Stimulated activated CD4-positive, alpha-beta T cell treated with anti-CD3 and anti-CD28 coated beads, TNF-alpha, amount 100 ng/mL, for 1 hour (primary cell): ENCODE data around the gene CREBRF.
"Not testable (repeated sequence)": the region's sequence is repeated elsewhere in the genome, so short reads cannot be mapped to it uniquely, and the experiment has no call there.

Experiments used
- DNase-seq, 3 donors: peaks; one replicate each; pipeline ENCODE4 v3.0.0-alpha.2; 2020; ENCODE audit warnings: low read depth in 3 of 3, low spot score in 1 of 3

Gene CREBRF

DNA sequence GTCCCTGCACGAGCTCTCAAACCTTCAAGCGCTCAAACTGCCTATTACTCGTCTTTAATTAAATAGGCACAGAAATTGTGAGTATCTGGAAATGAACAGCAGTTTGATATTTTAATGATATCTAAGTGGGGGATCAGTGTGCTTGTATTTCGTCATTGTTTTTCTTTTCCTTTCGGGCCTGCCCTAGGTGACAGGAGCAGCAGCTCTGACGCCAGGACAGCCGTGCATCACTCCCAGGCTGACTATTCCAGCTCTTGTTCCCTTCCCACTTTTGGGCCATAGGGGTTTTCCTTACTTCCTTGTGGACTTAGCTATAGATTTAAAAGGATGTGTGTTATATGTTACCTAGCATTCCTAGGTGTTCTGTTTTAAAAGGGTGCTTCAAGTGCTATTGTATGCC, 97.7 kb downstream of the CREBRF start:
- DNase-seq: no peak

DNA sequence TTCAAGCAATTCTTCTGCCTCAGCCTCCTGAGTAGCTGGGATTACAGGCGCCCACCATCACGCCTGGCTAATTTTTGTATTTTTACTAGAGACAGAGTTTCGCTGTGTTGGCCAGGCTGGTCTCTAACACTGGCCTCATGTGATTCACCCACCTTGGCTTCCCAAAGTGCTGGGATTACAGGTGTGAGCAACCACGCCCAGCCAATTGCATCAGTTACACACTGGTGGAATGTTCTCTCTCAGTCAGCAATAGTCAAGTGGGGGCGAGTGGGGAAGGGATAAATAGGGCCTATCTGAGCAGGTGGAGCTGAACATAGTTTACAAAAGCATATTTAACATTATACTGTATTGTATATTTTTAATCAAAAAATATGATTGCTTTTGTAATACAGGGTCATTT, 98.5 kb downstream of the CREBRF start:
- DNase-seq: not testable (repeated sequence)

GRCh38 chr5:173155912-173156311, 99.8 kb downstream of the CREBRF start:
- DNase-seq: no peak

DNA sequence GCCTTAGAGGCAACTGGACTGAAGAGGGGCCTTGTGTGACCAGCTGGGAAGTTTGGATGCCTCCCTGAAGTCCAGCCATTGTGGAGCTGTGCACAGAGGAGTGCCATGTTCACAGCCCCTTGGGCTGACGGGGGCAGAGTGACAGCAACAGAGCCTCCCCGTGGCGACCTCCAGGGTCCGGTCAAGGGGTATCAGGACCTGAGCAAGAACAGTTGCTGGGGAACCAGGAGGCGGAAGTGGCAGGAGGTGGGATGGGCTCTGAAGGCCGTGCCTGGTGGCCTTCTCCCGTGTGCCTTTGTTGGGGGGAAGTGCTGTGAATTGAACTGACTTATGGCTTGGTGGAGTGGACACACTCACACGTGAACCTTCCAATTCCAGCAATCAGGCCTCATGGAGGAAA, 102.2 kb downstream of the CREBRF start:
- no peak for DNase-seq

DNA sequence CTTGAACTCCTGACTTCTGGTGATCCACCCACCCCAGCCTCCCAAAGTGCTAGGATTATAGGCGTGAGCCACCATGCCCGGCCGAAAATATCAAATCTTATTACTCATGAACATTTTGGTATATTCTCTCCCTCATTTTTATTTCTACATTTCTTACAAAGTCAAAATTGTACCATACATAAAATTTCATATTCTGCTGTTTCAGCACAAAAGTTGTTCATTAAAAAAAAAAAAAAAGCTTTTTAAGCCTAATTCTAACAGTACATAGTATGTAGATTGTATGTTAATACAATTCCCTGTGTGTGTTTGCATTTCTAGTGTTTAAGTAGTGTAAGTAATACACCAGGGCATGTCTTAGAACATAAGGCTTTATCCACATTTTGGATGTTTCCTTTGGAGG, 103.1 kb downstream of the CREBRF start:
- DNase-seq: no peak

GRCh38 chr5:173161148-173161547, 105.0 kb downstream of the CREBRF start:
- DNase-seq: no peak

DNA sequence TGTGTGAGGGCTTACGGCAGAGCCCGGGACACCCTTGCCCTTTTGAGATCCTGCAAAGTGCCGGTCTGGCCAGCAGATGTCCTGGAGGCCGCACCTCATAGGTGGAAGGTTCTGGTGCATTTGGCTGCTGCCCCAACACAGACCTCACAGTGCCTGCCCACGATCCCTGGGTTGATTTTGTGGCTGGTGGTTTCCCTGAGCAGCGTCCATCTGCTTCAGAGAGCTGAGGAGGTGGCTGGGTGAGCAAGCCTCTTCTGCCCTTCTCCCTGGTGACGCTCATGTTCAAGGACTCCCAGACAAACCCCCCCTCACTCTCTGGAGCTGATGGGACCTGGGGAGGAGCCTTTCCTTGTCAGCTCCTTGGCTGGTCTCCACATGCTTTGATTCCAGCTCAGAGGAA, 107.1 kb downstream of the CREBRF start:
- no peak for DNase-seq

DNA sequence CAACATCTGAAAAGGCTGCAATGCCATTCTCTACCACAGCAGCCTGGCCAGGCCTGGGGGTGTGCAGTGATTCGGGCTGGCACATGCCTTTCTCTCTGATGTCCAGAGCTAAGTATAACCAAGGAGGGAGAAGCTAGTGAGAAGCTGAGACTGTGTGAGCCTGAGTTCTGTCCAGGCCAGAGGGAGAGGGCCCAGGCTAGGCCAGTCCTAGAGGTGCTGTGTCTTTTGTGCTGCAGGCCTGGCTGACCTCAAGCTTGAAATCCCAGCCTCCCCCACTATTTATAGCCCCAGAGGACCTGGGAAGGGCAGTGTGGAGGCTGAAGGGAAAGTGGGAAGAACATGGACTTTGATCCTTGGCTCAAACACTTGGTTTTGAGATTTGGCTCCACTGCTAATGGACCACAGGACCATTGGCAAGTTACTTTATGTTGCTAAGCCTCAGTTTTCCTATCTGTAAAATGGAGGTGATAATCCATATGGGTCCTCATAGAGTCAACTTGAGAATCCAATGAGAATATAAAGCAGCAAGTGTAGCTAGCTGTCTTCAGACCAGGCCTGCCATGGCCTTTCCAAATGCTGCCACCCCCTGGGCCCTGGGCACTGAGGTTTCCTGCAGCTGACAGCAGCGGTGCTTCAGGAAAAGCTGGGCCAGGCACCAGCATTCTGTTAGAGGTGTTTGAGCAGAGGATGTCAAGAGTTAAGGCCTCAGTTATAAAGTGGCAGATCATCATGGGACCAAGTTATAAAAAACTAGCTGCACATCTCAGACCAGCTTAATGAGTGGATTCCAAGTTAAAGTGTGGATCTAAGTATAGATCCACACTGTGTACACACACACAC, 109.2 kb downstream of the CREBRF start:
- DNase-seq: no peak

- DNase-seq: no peak
These were observed 116.0 kb downstream of the CREBRF start for GRCh38 chr5:173172166-173172565.

- DNase-seq: no peak
These were observed 119.4 kb downstream of the CREBRF start for GRCh38 chr5:173175523-173175922.

- no peak for DNase-seq
These were observed 122.3 kb downstream of the CREBRF start for GRCh38 chr5:173178369-173178910.

DNA sequence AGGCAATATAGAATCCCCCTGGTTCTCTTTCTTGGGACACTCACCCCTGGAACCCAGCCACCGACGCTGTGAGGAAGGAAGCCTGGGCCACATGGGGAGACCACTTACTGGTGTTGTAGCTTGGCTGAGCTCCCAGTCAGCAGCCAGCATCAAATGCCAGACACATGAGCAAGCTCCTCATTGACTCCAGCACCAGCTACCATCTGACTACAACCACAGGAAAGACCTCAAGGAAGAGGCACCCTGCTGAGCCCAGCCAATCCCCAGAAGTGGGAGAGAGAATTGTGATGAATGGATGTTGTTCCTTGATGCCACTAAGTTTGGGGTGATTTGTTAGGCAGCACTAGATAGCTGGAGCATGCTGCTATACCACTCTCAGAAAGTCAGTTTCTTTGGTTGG, 124.2 kb downstream of the CREBRF start:
- DNase-seq: no peak

- no peak for DNase-seq
These were observed 131.0 kb downstream of the CREBRF start for GRCh38 chr5:173187054-173187743.

- no peak for DNase-seq
These were observed 132.1 kb downstream of the CREBRF start for GRCh38 chr5:173188280-173188679.
